HG03460 (cell line): ENCODE measurements around the gene TSPAN31.
"Not testable (repeated sequence)": the region's sequence is repeated elsewhere in the genome, so short reads cannot be mapped to it uniquely, and the experiment has no call there.

Experiments
- ATAC-seq: cut with Tn5 transposase; IDR thresholded peaks from one replicate; pipeline ENCODE4 v1.9.1; 2021; ENCODE audit not compliant: unreplicated experiment

The TSPAN31 gene

DNA sequence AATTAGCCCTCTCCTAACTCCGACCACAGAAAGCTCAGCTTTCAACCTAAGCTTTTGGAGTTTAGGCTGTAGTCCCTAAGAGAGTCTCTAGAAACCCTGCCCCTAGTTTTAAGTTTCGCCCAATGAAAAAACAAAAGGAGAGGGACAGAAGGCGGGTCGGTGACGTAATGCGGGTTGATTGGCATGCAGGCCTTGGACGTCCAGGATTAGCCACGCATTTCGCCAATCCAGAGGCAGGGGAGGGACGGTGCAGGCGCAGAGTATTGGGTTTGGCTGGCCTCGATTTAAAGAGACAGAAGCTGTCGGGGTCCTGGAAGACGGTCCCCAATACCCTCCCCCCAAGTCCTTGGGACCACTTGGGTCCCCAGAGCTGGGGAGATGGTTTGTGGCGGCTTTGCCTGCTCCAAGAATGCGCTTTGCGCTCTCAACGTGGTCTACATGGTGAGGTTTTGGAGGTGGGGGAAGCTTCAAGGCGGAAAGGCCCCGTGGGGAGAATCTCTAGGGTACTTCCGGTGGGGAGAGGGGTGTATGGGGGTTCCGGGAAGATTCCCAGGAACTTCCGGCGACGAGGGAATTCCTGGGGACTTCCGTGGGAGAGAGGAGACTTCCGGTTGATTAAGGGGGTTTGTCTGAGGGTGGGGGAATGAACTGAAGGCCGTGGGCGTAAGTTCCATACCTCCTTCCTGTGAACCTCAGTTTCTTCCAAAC lies at the start of gene TSPAN31:
Gene TSPAN31 (plus strand): TSS at position 263 of the 708 bp plus-strand sequence. CDS start 116 bp downstream, at position 379.
- peak; percentile 78 for ATAC-seq

DNA sequence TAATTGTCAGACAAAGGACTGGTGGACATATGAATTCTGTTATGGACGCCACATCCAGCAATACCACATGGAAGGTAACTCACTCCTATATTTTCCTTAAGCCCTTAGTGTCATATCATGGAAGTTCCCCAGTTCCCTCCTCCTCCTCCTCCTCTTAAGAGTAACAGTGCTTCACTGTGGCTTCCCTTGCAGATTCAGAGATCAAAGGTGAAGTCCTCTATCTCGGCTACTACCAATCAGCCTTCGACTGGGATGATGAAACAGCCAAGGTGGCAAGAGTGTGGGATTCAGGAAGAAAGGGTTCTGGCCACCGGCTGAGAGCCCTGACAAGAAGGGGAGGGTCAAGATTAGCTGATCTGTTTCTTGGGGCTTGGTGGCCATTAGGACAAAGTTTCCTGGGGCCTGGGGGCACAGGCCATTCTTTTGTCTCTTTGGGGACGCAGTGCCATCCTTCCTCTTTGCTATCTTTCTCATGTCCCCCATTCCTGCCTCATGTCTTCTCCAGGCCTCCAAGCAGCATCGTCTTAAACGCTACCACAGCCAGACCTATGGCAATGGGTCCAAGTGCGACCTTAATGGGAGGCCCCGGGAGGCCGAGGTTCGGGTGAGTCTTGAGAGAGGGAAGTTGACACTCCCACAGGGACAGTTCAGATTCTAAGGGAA lies 48.9 kb upstream of the TSPAN31 start:
- ATAC-seq = no peak

DNA sequence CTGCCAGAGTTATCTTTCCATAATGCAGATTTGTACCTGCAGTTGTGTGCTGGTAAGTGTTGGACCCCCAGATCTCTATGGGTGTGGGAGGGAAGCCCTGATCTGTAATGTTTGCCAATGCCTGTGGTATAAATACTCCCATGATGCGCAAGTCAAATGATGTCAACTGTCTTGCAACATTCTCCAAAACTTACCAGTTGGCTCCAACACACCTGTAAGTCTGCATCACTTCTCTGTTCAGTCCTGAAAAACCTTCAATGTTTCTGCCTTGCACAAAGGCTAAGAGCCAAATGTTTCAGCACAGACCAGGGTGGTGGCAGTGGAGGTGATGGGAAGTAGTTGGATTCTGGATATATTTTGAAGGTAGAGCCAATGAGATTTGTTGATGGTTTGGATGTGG lies 47.8 kb upstream of the TSPAN31 start:
- ATAC-seq = no peak

DNA sequence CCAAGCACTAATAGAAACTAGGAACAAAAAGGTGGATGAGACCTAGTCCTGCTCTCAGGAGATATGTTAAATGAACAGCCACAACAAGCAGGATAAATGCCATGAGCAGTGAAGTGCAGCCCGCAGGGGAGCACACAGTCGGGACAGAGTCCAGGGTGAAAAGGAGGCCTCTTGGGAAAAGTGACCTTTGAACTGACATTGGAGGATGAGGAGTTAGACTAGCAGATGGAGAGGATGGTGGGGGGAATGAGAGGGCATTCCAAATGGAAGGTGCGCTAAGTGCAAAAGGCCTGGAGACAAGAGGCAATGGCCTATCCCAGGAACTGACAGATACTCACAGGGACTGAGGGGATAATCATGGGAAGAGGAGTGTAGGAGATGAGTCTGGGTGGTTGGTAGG lies 46.4 kb upstream of the TSPAN31 start:
- ATAC-seq = no peak

DNA sequence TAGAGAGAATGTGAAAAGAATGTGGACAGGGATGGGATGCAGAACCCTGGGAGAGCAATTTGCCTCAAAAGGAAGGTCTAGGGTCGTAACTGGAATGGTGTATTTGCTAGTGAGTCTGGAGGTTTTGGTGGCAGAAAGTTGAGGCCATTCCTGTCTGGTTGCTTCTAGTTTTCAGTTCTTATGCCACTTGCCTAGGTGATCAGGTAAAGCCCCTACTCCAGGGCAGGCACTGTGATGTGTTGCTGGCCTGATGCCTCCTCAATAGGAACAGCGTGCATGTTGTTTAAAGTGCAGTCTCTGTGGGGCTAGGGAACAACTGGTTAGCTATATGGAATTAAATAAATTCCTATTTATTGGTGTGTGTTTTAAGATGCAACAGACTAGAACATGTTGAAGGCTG lies 44.5 kb upstream of the TSPAN31 start:
- ATAC-seq = no peak

GRCh38 chr12:57707250-57707649 lies 37.6 kb upstream of the TSPAN31 start:
- no peak for ATAC-seq

GRCh38 chr12:57708296-57708695 lies 36.5 kb upstream of the TSPAN31 start:
- no peak for ATAC-seq

- ATAC-seq = no peak
These were observed 32.1 kb upstream of the TSPAN31 start for GRCh38 chr12:57712701-57713100.

DNA sequence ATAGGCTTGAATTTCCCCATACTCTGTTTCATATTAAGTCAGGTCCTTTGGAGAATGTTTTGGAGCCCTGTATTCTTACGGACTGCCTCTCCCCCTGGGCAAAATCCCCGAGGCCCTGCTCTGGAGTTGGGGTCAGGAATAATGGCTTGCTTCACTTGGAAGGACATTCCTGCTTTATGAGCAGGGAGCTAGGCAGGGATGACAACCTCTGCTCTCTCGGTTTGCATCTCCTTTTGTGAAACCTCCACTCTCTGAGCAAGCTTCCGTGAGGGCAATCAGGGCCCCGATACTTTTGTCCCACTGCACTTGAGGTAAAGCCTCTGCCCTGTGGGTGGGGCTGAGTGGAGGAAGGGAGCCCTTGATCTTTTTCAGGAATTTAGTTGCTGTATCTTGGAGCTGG lies 31.6 kb upstream of the TSPAN31 start:
- no peak for ATAC-seq

DNA sequence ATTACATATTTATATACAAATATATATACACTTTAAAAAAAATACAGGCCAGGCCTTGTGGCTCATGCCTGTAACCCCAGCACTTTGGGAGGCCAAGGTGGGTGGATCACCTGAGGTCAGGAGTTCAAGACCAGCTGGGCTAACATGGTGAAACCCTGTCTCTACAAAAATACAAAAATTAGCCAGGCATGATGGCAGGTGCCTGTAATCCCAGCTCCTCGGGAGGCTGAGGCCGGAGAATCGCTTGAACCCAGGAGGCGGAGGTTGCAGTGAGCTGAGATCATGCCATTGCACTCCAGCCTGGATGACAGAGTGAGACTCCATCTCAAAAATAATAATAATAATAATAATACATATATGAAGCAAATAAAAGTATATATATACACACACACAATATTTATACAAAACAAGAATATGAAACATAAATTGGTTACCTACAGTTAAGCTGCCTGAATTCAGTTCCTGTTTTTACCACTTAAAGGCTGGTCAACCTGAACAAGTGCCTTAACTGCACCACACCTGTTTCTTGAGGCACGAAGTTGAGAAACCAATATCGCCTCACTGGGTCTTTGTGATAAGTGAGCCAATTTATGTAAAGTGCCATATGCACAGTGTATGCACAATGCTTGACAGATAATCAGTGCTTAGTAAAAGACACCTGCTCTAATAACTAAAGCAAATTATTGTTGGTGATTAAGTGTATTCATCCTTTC lies 29.6 kb upstream of the TSPAN31 start:
- not testable (repeated sequence) for ATAC-seq

DNA sequence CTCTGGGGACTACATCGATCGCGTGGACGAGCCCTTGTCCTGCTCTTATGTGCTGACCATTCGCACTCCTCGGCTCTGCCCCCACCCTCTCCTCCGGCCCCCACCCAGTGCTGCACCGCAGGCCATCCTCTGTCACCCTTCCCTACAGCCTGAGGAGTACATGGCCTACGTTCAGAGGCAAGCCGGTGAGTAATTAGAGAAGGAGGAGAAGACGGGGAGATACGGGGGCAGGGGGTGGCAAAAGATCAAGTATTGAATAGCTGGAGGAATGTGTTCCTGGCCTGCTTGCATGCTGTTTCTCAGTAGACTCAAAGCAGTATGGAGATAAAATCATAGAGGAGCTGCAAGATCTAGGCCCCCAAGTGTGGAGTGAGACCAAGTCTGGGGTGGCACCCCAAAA lies 29.1 kb upstream of the TSPAN31 start:
- no peak for ATAC-seq

DNA sequence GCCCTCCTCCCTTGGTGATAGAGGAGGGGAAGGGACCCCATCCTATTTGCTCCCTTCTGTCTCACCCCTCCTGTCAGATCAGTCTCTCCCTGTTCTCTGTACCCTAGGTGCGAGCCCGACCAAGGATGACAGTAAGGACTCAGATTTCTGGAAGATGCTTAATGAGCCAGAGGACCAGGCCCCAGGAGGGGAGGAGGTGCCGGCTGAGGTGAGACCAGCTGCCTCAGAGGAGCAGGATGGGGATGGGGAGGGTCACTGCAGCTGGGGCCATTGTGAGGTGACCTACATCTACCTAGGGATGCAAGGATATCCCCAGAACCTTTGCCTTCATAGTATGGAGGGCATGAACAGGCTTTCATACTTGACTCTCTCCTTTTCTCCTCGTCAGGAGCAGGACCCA lies 28.5 kb upstream of the TSPAN31 start:
- ATAC-seq = no peak

GRCh38 chr12:57717131-57717530 lies 27.7 kb upstream of the TSPAN31 start:
- no peak for ATAC-seq

GRCh38 chr12:57717846-57718640 lies 26.8 kb upstream of the TSPAN31 start:
- no peak for ATAC-seq

- ATAC-seq = no peak
These were observed 26.0 kb upstream of the TSPAN31 start for GRCh38 chr12:57718641-57719528.

- ATAC-seq = no peak
These were observed 24.8 kb upstream of the TSPAN31 start for GRCh38 chr12:57719777-57720605.

GRCh38 chr12:57720606-57721595 lies 23.9 kb upstream of the TSPAN31 start:
- no peak for ATAC-seq
